ENCODE measurements around the gene SPC24. TPM values are rescaled to one million over a fixed set of nuclear protein-coding genes. Genes with fewer than 3 reads are reported as not detected.
A peak's percentile ranks its signal among the peaks of the same experiment; 100 is the strongest.

The SPC24 gene
- total RNA-seq, 1 experiment from 2014 or later, result 16.4 TPM

GRCh38 chr19:11194656-11195558 lies 39.3 kb upstream of the SPC24 start:
- no TSS peak for BruUV-seq (replicated peaks)
- TF ChIP-seq CTCF (IDR thresholded peaks at IDR 0.05; ENCODE audit: unreplicated experiment), result no peak
- H3K9me3 Mint-ChIP-seq (ENCODE audit: unreplicated experiment), result no peaks in the 10 kb centered on the region
- peak overlapping the region; percentile 84 for H3K4me3 Mint-ChIP-seq (ENCODE audit: unreplicated experiment)
- peaks cover 15% of the 10 kb centered on the region for H3K4me1 Mint-ChIP-seq (ENCODE audit: insufficient read depth, unreplicated experiment)
- H3K36me3 Mint-ChIP-seq (ENCODE audit: insufficient read depth, unreplicated experiment), result peaks cover 26% of the 10 kb centered on the region
- ChIA-PET POLR2A (no interaction called here), CTCF (interaction anchor here (0.5 to 1.2 kb wide), 3 partner anchors 67 to 266 kb away, joined by 3 read pairs; no protein-coding TSS in a partner anchor)
- H3K27ac Mint-ChIP-seq (ENCODE audit: low read depth, unreplicated experiment), result no peak overlapping the region
- H3K27me3 Mint-ChIP-seq (ENCODE audit: insufficient read depth, unreplicated experiment), result no peaks in the 10 kb centered on the region
- intact Hi-C loops (cut with micrococcal nuclease), result loop anchor here (5.0 kb wide), 1 partner anchor 258 kb away; no protein-coding TSS in a partner anchor
- DNase-seq (ENCODE audit: unreplicated experiment), result no peak

- Mint-ChIP-seq H3K4me1 (ENCODE audit: insufficient read depth, unreplicated experiment) (peaks cover 17% of the 10 kb centered on the region), H3K36me3 (ENCODE audit: insufficient read depth, unreplicated experiment) (peaks cover 34% of the 10 kb centered on the region), H3K9me3 (ENCODE audit: unreplicated experiment) (no peaks in the 10 kb centered on the region), H3K27me3 (ENCODE audit: insufficient read depth, unreplicated experiment) (no peaks in the 10 kb centered on the region), H3K27ac (ENCODE audit: low read depth, unreplicated experiment) (no peak overlapping the region), H3K4me3 (ENCODE audit: unreplicated experiment) (no peak overlapping the region)
- no TSS peak for BruUV-seq (replicated peaks)
- no peak for DNase-seq (ENCODE audit: unreplicated experiment)
- intact Hi-C loops (cut with micrococcal nuclease), result no loop called here
- POLR2A ChIA-PET, result interaction anchor here (1.1 kb wide), 1 partner anchor 181 kb away, joined by 3 read pairs; the partner anchor contains the start of gene SWSAP1
- no peak for TF ChIP-seq CTCF (IDR thresholded peaks at IDR 0.05; ENCODE audit: unreplicated experiment)
- CTCF ChIA-PET, result interaction anchor here (0.5 to 0.7 kb wide), 2 partner anchors 114 to 267 kb away, joined by 3 read pairs; no protein-coding TSS in a partner anchor
Observed at GRCh38 chr19:11194173-11194572, 38.6 kb upstream of the SPC24 start.

GRCh38 chr19:11192957-11193939 lies 37.7 kb upstream of the SPC24 start:
- H3K36me3 Mint-ChIP-seq (ENCODE audit: insufficient read depth, unreplicated experiment), result peaks cover 43% of the 10 kb centered on the region
- ChIA-PET POLR2A (interaction anchor here (1.1 kb wide), 1 partner anchor 182 kb away, joined by 3 read pairs; the partner anchor contains the start of gene SWSAP1), CTCF (no interaction called here)
- H3K27me3 Mint-ChIP-seq (ENCODE audit: insufficient read depth, unreplicated experiment), result no peaks in the 10 kb centered on the region
- no peak overlapping the region for H3K27ac Mint-ChIP-seq (ENCODE audit: low read depth, unreplicated experiment)
- H3K9me3 Mint-ChIP-seq (ENCODE audit: unreplicated experiment), result no peaks in the 10 kb centered on the region
- no TSS peak for BruUV-seq (replicated peaks)
- H3K4me1 Mint-ChIP-seq (ENCODE audit: insufficient read depth, unreplicated experiment), result peaks cover 17% of the 10 kb centered on the region
- H3K4me3 Mint-ChIP-seq (ENCODE audit: unreplicated experiment), result no peak overlapping the region
- DNase-seq (ENCODE audit: unreplicated experiment), result no peak
- no peak for TF ChIP-seq CTCF (IDR thresholded peaks at IDR 0.05; ENCODE audit: unreplicated experiment)
- intact Hi-C loops (cut with micrococcal nuclease), result no loop called here

Data from MCF 10A (cell line).